Spleen (tissue), 11 donors: ENCODE results near the gene PDE8A. TPM values are rescaled to one million over a fixed set of nuclear protein-coding genes. Genes with fewer than 3 reads are reported as not detected.
A peak's percentile ranks its signal among the peaks of the same experiment; 100 is the strongest.
"Not testable (repeated sequence)": the region's sequence is repeated elsewhere in the genome, so short reads cannot be mapped to it uniquely, and the experiment has no call there.

Experiments
- DNase-seq: peaks from one replicate; pipeline ENCODE4 v3.0.0-alpha.2; 2020
- H3K27ac ChIP-seq, 8 donors: fragments of 200-600 bp; sonication (generic) in 7 of 8; 1 replicate in 4 of 8; 2 replicates in 4 of 8; pipeline versions ENCODE4 v1.5.0 to v1.8.0; 2016 to 2021; ENCODE audit warnings: inconsistent platforms in 4 of 8, mild to moderate bottlenecking in 4 of 8, moderate library complexity in 1 of 8
- H3K27me3 ChIP-seq, 7 donors: fragments of 200-600 bp; sonication (generic) in 6 of 7; replicated peaks in 1 of 7; 1 replicate in 4 of 7; 2 replicates in 3 of 7; pipeline versions ENCODE4 v1.5.0 to v1.8.0; 2016 to 2021; ENCODE audit warnings: inconsistent platforms in 3 of 7, mild to moderate bottlenecking in 1 of 7
- H3K36me3 ChIP-seq, 6 donors: fragments of 200-600 bp; sonication (generic) in 5 of 6; 1 replicate in 4 of 6; 2 replicates in 2 of 6; pipeline versions ENCODE4 v1.5.0 to v1.8.0; 2016 to 2021; ENCODE audit warnings: inconsistent platforms in 2 of 6
- H3K4me1 ChIP-seq, 6 donors: fragments of 200-600 bp; sonication (generic) in 5 of 6; 1 replicate in 3 of 6; 2 replicates in 3 of 6; pipeline versions ENCODE4 v1.5.0 to v1.8.0; 2016 to 2021; ENCODE audit warnings: inconsistent platforms in 3 of 6
- H3K4me3 ChIP-seq, 8 donors: fragments of 200-600 bp; sonication (generic) in 7 of 8; 1 replicate in 4 of 8; 2 replicates in 4 of 8; pipeline versions ENCODE4 v1.5.0 to v1.8.0; 2016 to 2021; ENCODE audit warnings: inconsistent platforms in 4 of 8, mild to moderate bottlenecking in 4 of 8, moderate library complexity in 2 of 8
- H3K9me3 ChIP-seq, 8 donors: fragments of 200-600 bp; sonication (generic) in 7 of 8; 1 replicate in 4 of 8; 2 replicates in 4 of 8; pipeline versions ENCODE4 v1.5.0 to v1.8.0; 2016 to 2021; ENCODE audit warnings: inconsistent platforms in 4 of 8
- POLR2A ChIP-seq, 3 donors: fragments of 450-650 bp; IDR thresholded peaks; one replicate each; pipeline ENCODE4 v1.5.1; 2017; ENCODE audit warnings: antibody characterized with exemption in 3 of 3, mild to moderate bottlenecking in 1 of 3
- POLR2AphosphoS5 ChIP-seq, 3 donors: sonication (generic); formaldehyde crosslinking; IDR thresholded peaks; one replicate each; pipeline ENCODE4 v1.5.1; 2017; ENCODE audit warnings: antibody characterized with exemption in 3 of 3
- WGBS, 5 donors: extraction: QIAGEN DNeasy Blood & Tissue Kit in 3 of 5; methylation state at CpG; one replicate each; pipeline versions ENCODE4 v1.1.5 to v1.1.7; 2013 to 2018; 5-methylcytosine and 5-hydroxymethylcytosine counted together
- intact Hi-C: fragments of 100-400 bp; cut with DNase I; formaldehyde crosslinking; loops from one replicate; pipeline ENCODE4 v1.15.0; 2023; ENCODE audit warnings: low total_unique reads
- polyA plus RNA-seq, 3 donors: library from polyadenylated mRNA; stranded (reverse); fragments of 200-250 nt; gene quantifications; one replicate each; pipeline ENCODE4 v1.2.1, GENCODE V29; 2013
- total RNA-seq, 7 donors: library from RNA; depleted of rRNA in 3 of 7; stranded (reverse); fragments of >200 nt in 3 of 7; fragmentation: NEBNext Ultra II Directional in 4 of 7; extraction: Animal tissue kit (Norgen Biotek cat#: 25700) in 4 of 7; gene quantifications; one replicate each; pipeline versions ENCODE4 v1.1.0 to v1.2.1, GENCODE V29; 2016 to 2021
- TF ChIP-seq, protein P1 (sequence below), 11 experiments: fragments of 200-600 bp in 7 of 11; fragments of 450-650 bp in 4 of 11; sonication (generic) in 4 of 11; IDR thresholded peaks in 8 of 11; conservative IDR thresholded peaks in 3 of 11; 1 replicate in 7 of 11; 2 replicates in 4 of 11; pipeline versions ENCODE4 v1.4.0 to v1.8.0; 2016 to 2021; ENCODE audit warnings: antibody characterized with exemption in 11 of 11, inconsistent platforms in 4 of 11, mild to moderate bottlenecking in 1 of 11
- donor health status: healthy with polysubstance abuse.
- donor health status: DM: no; HTN: no; CAD: no; lungs with moderate emphysema.
- donor health status: DM: no; HTN: no; CAD: no.
- donor health status: Bipolar disorder and iron deficiency.
- donor health status: healthy.
- donor health status: DM: no; HTN: no; CAD: no.
- donor health status: DM: yes; HTN: yes; CAD: no.

PDE8A gene
- total and polyA plus RNA-seq, 10 donors, result 13.2 to 52.2 (median 30.6) TPM

DNA sequence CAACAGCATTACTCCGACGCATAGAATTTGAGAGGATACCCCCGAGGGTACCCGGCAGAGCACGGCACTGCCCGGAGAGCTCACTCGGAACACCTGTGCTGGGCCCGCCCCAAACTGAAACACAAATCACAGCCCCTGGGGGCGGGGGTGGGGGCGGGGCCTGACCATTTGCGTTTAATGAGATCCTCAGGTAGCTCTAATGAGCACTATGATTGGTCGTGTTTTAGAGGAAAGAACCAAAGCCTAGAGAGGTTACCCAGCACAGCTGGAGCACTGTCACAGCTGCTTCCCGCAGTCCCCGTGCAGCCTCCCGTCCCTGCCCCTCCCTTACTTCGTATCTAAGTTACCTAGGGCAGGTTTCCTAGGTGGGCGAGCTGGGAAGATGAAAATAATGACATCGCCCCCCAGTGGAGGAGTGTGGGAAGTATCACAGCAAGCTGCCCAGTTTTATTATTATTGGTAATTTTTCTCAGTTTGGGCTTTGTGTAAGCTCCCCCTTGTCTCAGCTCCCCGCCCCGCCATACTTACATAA lies 187.1 kb downstream of the PDE8A start:
- TF ChIP-seq POLR2AphosphoS5 (IDR thresholded peaks at IDR 0.05) (no peak), POLR2A (IDR thresholded peaks at IDR 0.05) (no peak)
- TF ChIP-seq, protein P1, sequence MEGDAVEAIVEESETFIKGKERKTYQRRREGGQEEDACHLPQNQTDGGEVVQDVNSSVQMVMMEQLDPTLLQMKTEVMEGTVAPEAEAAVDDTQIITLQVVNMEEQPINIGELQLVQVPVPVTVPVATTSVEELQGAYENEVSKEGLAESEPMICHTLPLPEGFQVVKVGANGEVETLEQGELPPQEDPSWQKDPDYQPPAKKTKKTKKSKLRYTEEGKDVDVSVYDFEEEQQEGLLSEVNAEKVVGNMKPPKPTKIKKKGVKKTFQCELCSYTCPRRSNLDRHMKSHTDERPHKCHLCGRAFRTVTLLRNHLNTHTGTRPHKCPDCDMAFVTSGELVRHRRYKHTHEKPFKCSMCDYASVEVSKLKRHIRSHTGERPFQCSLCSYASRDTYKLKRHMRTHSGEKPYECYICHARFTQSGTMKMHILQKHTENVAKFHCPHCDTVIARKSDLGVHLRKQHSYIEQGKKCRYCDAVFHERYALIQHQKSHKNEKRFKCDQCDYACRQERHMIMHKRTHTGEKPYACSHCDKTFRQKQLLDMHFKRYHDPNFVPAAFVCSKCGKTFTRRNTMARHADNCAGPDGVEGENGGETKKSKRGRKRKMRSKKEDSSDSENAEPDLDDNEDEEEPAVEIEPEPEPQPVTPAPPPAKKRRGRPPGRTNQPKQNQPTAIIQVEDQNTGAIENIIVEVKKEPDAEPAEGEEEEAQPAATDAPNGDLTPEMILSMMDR (IDR thresholded peaks at IDR 0.05 in 8 of 11, conservative IDR thresholded peaks at IDR 0.05 in 3 of 11), result peak in 6 of 11 experiments; percentile 19 to 40 (median 28)
- no peak overlapping the region for H3K27ac ChIP-seq
- no peak for DNase-seq
- H3K4me1 ChIP-seq, result peaks cover 0 to 9% (median 5%) of the 10 kb centered on the region in 6 donors
- peak overlapping the region in 2 of 8 donors; percentile 17 to 54 for H3K4me3 ChIP-seq
- H3K9me3 ChIP-seq, result peaks cover 0 to 40% (median 30%) of the 10 kb centered on the region in 8 donors
- 6 to 16% (median 12%) methylated on average over 20 of the region's 20 CpGs for WGBS, 5 donors
- intact Hi-C loops, result no loop called here
- peaks cover 0 to 57% (median 11%) of the 10 kb centered on the region in 7 donors for H3K27me3 ChIP-seq
- H3K36me3 ChIP-seq, result no peaks in the 10 kb centered on the region

DNA sequence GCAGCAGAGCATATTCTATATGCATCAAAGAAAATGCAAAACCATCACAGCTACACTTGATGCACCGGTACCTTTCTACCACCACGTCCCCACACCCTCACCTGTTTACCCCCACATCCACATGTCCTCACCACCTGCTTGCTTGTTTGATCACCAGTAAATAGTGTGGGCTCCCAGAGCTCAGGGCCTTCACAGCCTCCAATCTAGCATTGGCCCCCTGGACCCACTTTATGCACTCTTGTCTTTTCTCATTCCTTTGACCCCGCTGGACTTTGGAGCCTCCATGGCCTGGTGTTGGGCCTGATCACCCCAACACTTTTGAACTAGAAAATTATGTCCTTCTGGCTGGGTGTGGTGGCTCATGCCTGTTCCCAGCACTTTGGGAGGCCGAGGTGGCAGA lies 190.1 kb downstream of the PDE8A start:
- intact Hi-C loops, result no loop called here
- WGBS, 5 donors, result 79 to 93% (median 84%) methylated on average over 4 of the region's 4 CpGs

DNA sequence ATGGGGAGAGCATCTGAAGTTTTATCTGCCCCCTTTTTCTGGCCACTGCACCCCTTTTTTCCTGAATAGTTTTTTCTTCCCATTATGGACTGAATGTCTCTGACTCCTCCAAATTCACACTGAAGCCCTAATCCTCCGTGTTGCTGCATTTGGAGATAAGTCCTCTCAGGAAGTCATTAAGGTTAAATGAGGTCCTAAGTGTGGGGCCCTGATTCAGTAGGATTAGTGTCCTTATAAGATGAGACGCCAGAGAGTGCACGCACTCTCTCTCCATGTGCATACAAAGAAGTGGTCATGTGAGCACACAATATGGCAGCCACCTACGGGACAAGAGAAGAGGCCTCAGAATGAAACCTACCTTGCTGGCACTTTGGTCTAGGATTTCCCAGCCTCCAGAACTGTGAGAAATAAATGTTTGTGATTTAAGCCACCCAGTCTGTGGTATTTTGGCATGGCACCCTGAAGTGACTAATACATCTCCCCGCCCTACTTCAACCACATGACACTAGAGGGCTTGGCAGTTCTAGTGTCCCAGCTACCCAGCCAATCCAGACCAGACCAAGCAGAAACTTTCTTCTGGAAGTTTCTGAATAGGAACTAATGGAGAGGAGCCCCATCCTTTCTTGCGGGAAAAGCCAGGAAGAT lies 191.3 kb downstream of the PDE8A start:
- Histone ChIP-seq H3K4me1 (peaks cover 0 to 9% (median 5%) of the 10 kb centered on the region in 6 donors), H3K27ac (no peak overlapping the region), H3K9me3 (peaks cover 0 to 34% (median 26%) of the 10 kb centered on the region in 8 donors), H3K36me3 (no peaks in the 10 kb centered on the region), H3K27me3 (peaks cover 0 to 62% (median 11%) of the 10 kb centered on the region in 7 donors), H3K4me3 (no peak overlapping the region)
- intact Hi-C loops, result no loop called here
- no peak for TF ChIP-seq POLR2A (IDR thresholded peaks at IDR 0.05)
- TF ChIP-seq, protein P1 (IDR thresholded peaks at IDR 0.05 in 8 of 11, conservative IDR thresholded peaks at IDR 0.05 in 3 of 11), result no peak
- TF ChIP-seq POLR2AphosphoS5 (IDR thresholded peaks at IDR 0.05), result no peak
- 74 to 90% (median 76%) methylated on average over 6 of the region's 6 CpGs for WGBS, 5 donors
- no peak for DNase-seq

More for the DNA sequence above, 190.1 kb downstream of the PDE8A start:
- Histone ChIP-seq H3K27me3 (peaks cover 0 to 70% (median 11%) of the 10 kb centered on the region in 7 donors), H3K27ac (no peak overlapping the region), H3K4me1 (peaks cover 0 to 9% (median 5%) of the 10 kb centered on the region in 6 donors), H3K9me3 (peaks cover 0 to 34% (median 26%) of the 10 kb centered on the region in 8 donors), H3K36me3 (no peaks in the 10 kb centered on the region), H3K4me3 (no peak overlapping the region)
- DNase-seq, result no peak
- TF ChIP-seq POLR2AphosphoS5 (IDR thresholded peaks at IDR 0.05) (no peak), POLR2A (IDR thresholded peaks at IDR 0.05) (no peak)
- TF ChIP-seq, protein P1 (IDR thresholded peaks at IDR 0.05 in 8 of 11, conservative IDR thresholded peaks at IDR 0.05 in 3 of 11), result no peak

DNA sequence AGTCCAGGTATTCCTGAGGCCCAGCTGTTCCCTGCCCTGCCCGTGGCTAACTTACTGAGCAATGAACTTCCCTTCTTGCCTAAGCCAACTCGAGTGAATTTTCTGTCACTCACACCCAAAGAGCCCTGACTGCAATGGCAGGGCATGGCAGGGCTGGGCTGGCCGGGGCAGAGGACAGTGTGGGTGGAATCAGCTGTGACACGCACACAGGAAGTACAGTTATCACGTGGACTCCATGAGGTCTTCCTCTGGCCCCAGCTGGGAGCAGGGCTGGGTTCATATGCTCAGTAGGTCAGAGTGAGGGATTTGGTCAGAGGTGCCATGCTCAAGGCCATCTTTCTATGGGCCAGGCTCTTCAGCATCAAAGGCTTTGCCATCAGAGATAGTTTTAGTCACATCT lies 192.0 kb downstream of the PDE8A start:
- WGBS, 5 donors, result 46 to 80% (median 65%) methylated on average over 1 to 4 of the region's 5 CpGs

More for the DNA sequence above, 192.0 kb downstream of the PDE8A start:
- H3K4me3 ChIP-seq, intact Hi-C loops, H3K27ac ChIP-seq, DNase-seq, H3K36me3 ChIP-seq, H3K4me1 ChIP-seq: not testable (repeated sequence)
- Histone ChIP-seq H3K27me3 (peaks cover 0 to 55% (median 7%) of the 10 kb centered on the region in 7 donors), H3K9me3 (peaks cover 0 to 34% (median 26%) of the 10 kb centered on the region in 8 donors)
